NCI-H1930 (cell line): Measurements from ENCODE around the gene PARP16.
"Not testable (repeated sequence)": the region's sequence is repeated elsewhere in the genome, so short reads cannot be mapped to it uniquely, and the experiment has no call there.

ENCODE experiments used
- DNase-seq, 2 experiments: peaks; one replicate each; lab custom pipeline; 2025; lab: John Stamatoyannopoulos, UW

The PARP16 gene

GRCh38 chr15:65233696-65234095 lies 53.0 kb downstream of the PARP16 start:
- DNase-seq, result no peak

GRCh38 chr15:65232520-65232919 lies 54.2 kb downstream of the PARP16 start:
- DNase-seq, result no peak

- DNase-seq, result no peak
Measured at GRCh38 chr15:65231306-65231705, 55.4 kb downstream of the PARP16 start.

GRCh38 chr15:65226901-65227300 lies 59.8 kb downstream of the PARP16 start:
- not testable (repeated sequence) for DNase-seq

GRCh38 chr15:65226221-65226620 lies 60.5 kb downstream of the PARP16 start:
- DNase-seq, result no peak

GRCh38 chr15:65223996-65224395 lies 62.7 kb downstream of the PARP16 start:
- DNase-seq, result no peak

- DNase-seq, result no peak
Measured at GRCh38 chr15:65222891-65223290, 63.8 kb downstream of the PARP16 start.

- no peak for DNase-seq
Measured at GRCh38 chr15:65221697-65222096, 65.0 kb downstream of the PARP16 start.

GRCh38 chr15:65219137-65219536 lies 67.5 kb downstream of the PARP16 start:
- no peak for DNase-seq

GRCh38 chr15:65217526-65218482 lies 68.9 kb downstream of the PARP16 start:
- DNase-seq, result no peak

GRCh38 chr15:65215496-65215895 lies 71.2 kb downstream of the PARP16 start:
- no peak for DNase-seq

- DNase-seq, result no peak
Measured at GRCh38 chr15:65214010-65214409, 72.7 kb downstream of the PARP16 start.

- DNase-seq, result no peak
Measured at GRCh38 chr15:65213241-65213640, 73.4 kb downstream of the PARP16 start.

- DNase-seq, result peak in 1 of 2 experiments; percentile 2
Measured at GRCh38 chr15:65212097-65212496, 74.6 kb downstream of the PARP16 start.

- DNase-seq, result no peak
Measured at GRCh38 chr15:65211482-65211982, 75.2 kb downstream of the PARP16 start.

- no peak for DNase-seq
Measured at GRCh38 chr15:65210770-65211481, 75.8 kb downstream of the PARP16 start, which contains the start of gene CILP. Gene CILP (minus strand): TSS chr15:65211473. CDS start chr15:65209755, 1,718 bp downstream.

GRCh38 chr15:65209701-65210643 lies 76.7 kb downstream of the PARP16 start:
- no peak for DNase-seq

- DNase-seq, result no peak
Measured at GRCh38 chr15:65208647-65209046, 78.0 kb downstream of the PARP16 start.
